H1 (cell line): Measurements from ENCODE around the gene TOMM22. TPM values are rescaled to one million over a fixed set of nuclear protein-coding genes. Genes with fewer than 3 reads are reported as not detected.

Source experiments
- CTCF ChIA-PET: fragments of 300-600 bp; sonication (Branson Sonifier 250); formaldehyde crosslinking; loops from one replicate; lab custom pipeline; 2021; ENCODE audit not compliant: partially characterized antibody; lab: Charles Lee
- POLR2A ChIA-PET: fragments of 300-600 bp; sonication (Branson Sonifier 250); formaldehyde crosslinking; loops from one replicate; lab custom pipeline; 2021; ENCODE audit warnings: inconsistent platforms; ENCODE audit not compliant: partially characterized antibody; lab: Charles Lee
- DNase-seq, 2 experiments: peaks; one replicate each; pipeline versions ENCODE4 v3.0.0 to v3.0.0-alpha.2; 2010 to 2022; ENCODE audit warnings: low spot score in 2 of 2, low read depth in 1 of 2, mixed read lengths in 1 of 2
- FAIRE-seq: peaks from 2 replicates; lab custom pipeline; 2011; peaks lifted over from hg19 to GRCh38; lab: Jason Lieb, UNC
- H2AFZ ChIP-seq: 2 replicates; pipeline ENCODE4 v1.8.1; 2012; ENCODE audit warnings: low read length, inconsistent platforms
- H2AK5ac ChIP-seq: 2 replicates; pipeline ENCODE4 v1.6.1; 2013; ENCODE audit warnings: low read depth, low read length
- H2BK120ac ChIP-seq: replicated peaks from 2 replicates; pipeline ENCODE3; 2013; ENCODE audit warnings: low read depth, low read length, inconsistent platforms
- H2BK12ac ChIP-seq: 2 replicates; pipeline ENCODE4 v1.6.1; 2013; ENCODE audit warnings: low read depth, low read length
- H2BK15ac ChIP-seq: 2 replicates; pipeline ENCODE4 v1.6.1; 2013; ENCODE audit warnings: low read length
- H2BK20ac ChIP-seq: 2 replicates; pipeline ENCODE4 v1.6.1; 2013; ENCODE audit warnings: low read length
- H2BK5ac ChIP-seq: 2 replicates; pipeline ENCODE4 v1.6.1; 2013; ENCODE audit warnings: low read depth, low read length
- H3K14ac ChIP-seq: 2 replicates; pipeline ENCODE4 v1.6.1; 2013; ENCODE audit warnings: inconsistent platforms; ENCODE audit not compliant: insufficient read length
- H3K18ac ChIP-seq: 2 replicates; pipeline ENCODE4 v1.6.1; 2013; ENCODE audit warnings: low read length; ENCODE audit errors: extremely low read depth
- H3K23ac ChIP-seq: 2 replicates; pipeline ENCODE4 v1.6.1; 2013; ENCODE audit warnings: inconsistent platforms; ENCODE audit not compliant: insufficient read length
- H3K23me2 ChIP-seq: 2 replicates; pipeline ENCODE4 v1.6.1; 2013; ENCODE audit warnings: low read depth, low read length
- H3K27ac ChIP-seq: 2 replicates; pipeline ENCODE4 v1.6.1; 2011; ENCODE audit warnings: low read depth, low read length, inconsistent platforms
- H3K27me3 ChIP-seq, 4 experiments: replicated peaks in 1 of 4; 1 replicate in 1 of 4; 2 replicates in 3 of 4; pipeline versions ENCODE4 v1.6.1 to v1.8.1; 2011 to 2013; ENCODE audit warnings: low read length in 3 of 4, mild to moderate bottlenecking in 3 of 4, inconsistent platforms in 2 of 4, mixed read lengths in 2 of 4, moderate library complexity in 1 of 4; ENCODE audit not compliant: control insufficient read depth in 3 of 4, insufficient read depth in 3 of 4; ENCODE audit errors: extremely low read depth in 1 of 4
- H3K36me3 ChIP-seq, 4 experiments: 2 replicates each; pipeline versions ENCODE4 v1.6.1 to v1.8.1; 2011 to 2013; ENCODE audit warnings: mild to moderate bottlenecking in 4 of 4, low read length in 3 of 4, moderate library complexity in 2 of 4, control low read depth in 1 of 4, inconsistent platforms in 1 of 4; ENCODE audit not compliant: insufficient read depth in 4 of 4, control insufficient read depth in 2 of 4
- H3K4ac ChIP-seq: replicated peaks from 2 replicates; pipeline ENCODE3; 2013; ENCODE audit warnings: low read length, low read depth, mixed read lengths, inconsistent platforms; ENCODE audit not compliant: insufficient read length
- H3K4me1 ChIP-seq, 4 experiments: replicated peaks in 1 of 4; 1 replicate in 1 of 4; 2 replicates in 3 of 4; pipeline versions ENCODE4 v1.6.1 to v1.8.1; 2011 to 2013; ENCODE audit warnings: low read length in 3 of 4, inconsistent platforms in 2 of 4, mixed read lengths in 1 of 4; ENCODE audit not compliant: insufficient read depth in 4 of 4, control insufficient read depth in 3 of 4
- H3K4me2 ChIP-seq, 2 experiments: 2 replicates each; pipeline versions ENCODE4 v1.6.1 to v1.8.1; 2011 to 2013; ENCODE audit warnings: low read depth in 2 of 2, low read length in 2 of 2, control low read depth in 1 of 2, inconsistent platforms in 1 of 2, mild to moderate bottlenecking in 1 of 2; ENCODE audit not compliant: insufficient read depth in 1 of 2
- H3K4me3 ChIP-seq, 4 experiments: fragments of 200-600, 300-600 bp in 1 of 4; sonication (generic), shearing (Covaris generic), sonication (Bioruptor Twin) in 1 of 4; 2 replicates each; pipeline versions ENCODE4 v1.5.1 to v1.8.1; 2011 to 2016; ENCODE audit warnings: low read length in 4 of 4, low read depth in 3 of 4, control low read depth in 2 of 4, inconsistent platforms in 2 of 4, mild to moderate bottlenecking in 2 of 4, mixed read lengths in 1 of 4, moderate library complexity in 1 of 4; ENCODE audit not compliant: insufficient read depth in 2 of 4; ENCODE audit errors: extremely low read depth in 1 of 4
- H3K56ac ChIP-seq: replicated peaks from 2 replicates; pipeline ENCODE3; 2013; ENCODE audit warnings: low read depth, mild to moderate bottlenecking, mixed read lengths, low read length, inconsistent platforms; ENCODE audit not compliant: insufficient read length
- H3K79me1 ChIP-seq: 2 replicates; pipeline ENCODE4 v1.6.1; 2013; ENCODE audit warnings: low read depth, low read length, control low read depth
- H3K79me2 ChIP-seq, 2 experiments: 2 replicates each; pipeline versions ENCODE4 v1.6.1 to v1.8.1; 2012 to 2013; ENCODE audit warnings: low read length in 2 of 2, mild to moderate bottlenecking in 2 of 2, inconsistent platforms in 1 of 2; ENCODE audit not compliant: insufficient read depth in 2 of 2, control insufficient read depth in 1 of 2
- H3K9ac ChIP-seq, 4 experiments: replicated peaks in 1 of 4; 1 replicate in 1 of 4; 2 replicates in 3 of 4; pipeline versions ENCODE4 v1.6.1 to v1.8.1; 2011 to 2013; ENCODE audit warnings: low read depth in 3 of 4, low read length in 3 of 4, control low read depth in 2 of 4, mild to moderate bottlenecking in 2 of 4, moderate library complexity in 2 of 4, inconsistent platforms in 1 of 4; ENCODE audit errors: extremely low read depth in 1 of 4
- H3K9me3 ChIP-seq, 2 experiments: 2 replicates each; pipeline versions ENCODE4 v1.6.1 to v1.8.1; 2012 to 2013; ENCODE audit warnings: mild to moderate bottlenecking in 2 of 2, moderate library complexity in 2 of 2, control low read depth in 1 of 2, inconsistent platforms in 1 of 2, low read depth in 1 of 2, low read length in 1 of 2, mixed read lengths in 1 of 2; ENCODE audit not compliant: insufficient read depth in 2 of 2
- H4K20me1 ChIP-seq, 2 experiments: replicated peaks in 1 of 2; 2 replicates each; pipeline versions ENCODE3 to v1.8.1; 2011 to 2013; ENCODE audit warnings: inconsistent platforms in 2 of 2, low read length in 2 of 2, mild to moderate bottlenecking in 1 of 2; ENCODE audit not compliant: insufficient read depth in 2 of 2, control insufficient read depth in 1 of 2
- H4K5ac ChIP-seq: 2 replicates; pipeline ENCODE4 v1.6.1; 2013; ENCODE audit warnings: low read length, low read depth, mixed read lengths, inconsistent platforms; ENCODE audit not compliant: insufficient read length
- H4K8ac ChIP-seq: 2 replicates; pipeline ENCODE4 v1.8.0; 2013; ENCODE audit warnings: mild to moderate bottlenecking, moderate library complexity, low read length, inconsistent platforms; ENCODE audit not compliant: insufficient read depth; ENCODE audit errors: extremely low read depth
- H4K91ac ChIP-seq: replicated peaks from 2 replicates; pipeline ENCODE3; 2013; ENCODE audit warnings: low read length, mixed read lengths, inconsistent platforms; ENCODE audit not compliant: insufficient read length
- BCL11A ChIP-seq, 2 experiments: IDR thresholded peaks; one replicate each; pipeline ENCODE4 v1.6.1; 2011; ENCODE audit warnings: low read depth in 2 of 2, low read length in 2 of 2, mild to moderate bottlenecking in 2 of 2
- CTBP2 ChIP-seq: IDR thresholded peaks from 2 replicates; pipeline ENCODE4 v1.7.0; 2011; ENCODE audit warnings: borderline replicate concordance, mild to moderate bottlenecking, moderate library complexity, mixed read lengths, low read length; ENCODE audit not compliant: insufficient read depth, insufficient read length
- HDAC2 ChIP-seq, 2 experiments: fragments of 300-600 bp in 1 of 2; sonication (generic) in 1 of 2; IDR thresholded peaks; 2 replicates each; pipeline ENCODE4 v1.6.1; 2011 to 2012; ENCODE audit warnings: low read depth in 2 of 2, low read length in 2 of 2, mild to moderate bottlenecking in 2 of 2, moderate library complexity in 2 of 2, borderline replicate concordance in 1 of 2, inconsistent platforms in 1 of 2
- JUN ChIP-seq: IDR thresholded peaks from 2 replicates; pipeline ENCODE4 v1.6.1; 2011; ENCODE audit warnings: low read depth, mild to moderate bottlenecking, improper control_type of control experiment, low read length
- KDM1A ChIP-seq: fragments of 200-600, 300-600 bp; sonication (generic); IDR thresholded peaks from 2 replicates; pipeline ENCODE4 v1.7.1; 2016; ENCODE audit warnings: mild to moderate bottlenecking, low read length, borderline replicate concordance
- SIX5 ChIP-seq: IDR thresholded peaks from 2 replicates; pipeline ENCODE4 v1.6.1; 2011; ENCODE audit warnings: mild to moderate bottlenecking, low read depth, low read length
- TCF12 ChIP-seq: IDR thresholded peaks from 2 replicates; pipeline ENCODE4 v1.6.1; 2011; ENCODE audit warnings: low read depth, mild to moderate bottlenecking, low read length
- WGBS, 2 experiments: shearing (Covaris generic) in 1 of 2; methylation state at CpG; one replicate each; pipeline versions ENCODE4 v1.1.6 to v1.1.7; 2013 to 2015; ENCODE audit warnings: low lambda C conversion rate in 2 of 2, mixed read lengths in 2 of 2, inconsistent platforms in 1 of 2, low coverage in 1 of 2, missing lambda C conversion rate in 1 of 2; ENCODE audit not compliant: insufficient replicate concordance in 2 of 2, insufficient coverage in 1 of 2, insufficient read length in 1 of 2; ENCODE audit errors: extremely low coverage in 1 of 2, missing lambda C conversion rate in 1 of 2; 5-methylcytosine and 5-hydroxymethylcytosine counted together
- polyA plus RNA-seq, 7 experiments: library from polyadenylated mRNA; depleted of rRNA in 3 of 7; stranded (reverse) in 5 of 7; unstranded in 2 of 7; fragments of >200 nt in 5 of 7; fragments of 200-250 nt in 2 of 7; gene quantifications; 1 replicate in 5 of 7; 2 replicates in 1 of 7; 4 replicates in 1 of 7; pipeline versions ENCODE4 v1.2.1 to v1.2.3, GENCODE V29; 2011 to 2013; ENCODE audit warnings: missing spikeins in 2 of 7, mixed read lengths in 2 of 7
- total RNA-seq: library from RNA; stranded (reverse); fragmentation: NEBNext Ultra II Directional; extraction: Animal tissue kit (Norgen Biotek cat#: 25700); gene quantifications from 2 replicates; pipeline ENCODE4 v1.2.1, GENCODE V29; 2021

Gene TOMM22
- total and polyA plus RNA-seq, 2 of the 8 experiments (the other 6 are each of a cell fraction or from before 2014, with no cell fraction given) = 84.0 to 125 TPM

GRCh38 chr22:38719196-38719595, 37.4 kb downstream of the TOMM22 start:
- Histone ChIP-seq H3K36me3 (peaks cover 5 to 65% (median 36%) of the 10 kb centered on the region in 4 experiments; a peak in 6 of 8 replicates), H2BK12ac (no peak overlapping the region), H3K14ac (no peak overlapping the region), H2BK20ac (no peak overlapping the region), H3K18ac (no peak overlapping the region), H3K56ac (no peak overlapping the region), H3K79me1 (peaks cover 10% of the 10 kb centered on the region), H3K9me3 (no peaks in the 10 kb centered on the region), H2AK5ac (no peak overlapping the region), H3K4ac (no peak overlapping the region), H4K8ac (no peak overlapping the region), H3K4me3 (no peak overlapping the region), H2BK120ac (no peak overlapping the region), H3K9ac (no peak overlapping the region), H4K91ac (no peak overlapping the region), H4K20me1 (peaks cover 5 to 18% of the 10 kb centered on the region in 2 experiments), H3K23me2 (no peaks in the 10 kb centered on the region), H2BK5ac (no peak overlapping the region), H2AFZ (no peak overlapping the region), H3K27ac (no peak overlapping the region), H2BK15ac (no peak overlapping the region), H3K27me3 (no peaks in the 10 kb centered on the region), H4K5ac (no peak overlapping the region), H3K79me2 (peaks cover 0 to 18% of the 10 kb centered on the region in 2 experiments; a peak in 3 of 4 replicates), H3K4me2 (no peak overlapping the region), H3K4me1 (no peaks in the 10 kb centered on the region; a peak in 2 of 7 replicates), H3K23ac (no peak overlapping the region)
- ChIA-PET POLR2A (interaction anchor here (5.1 kb wide), 1 partner anchor 13 kb away, joined by 39 read pairs; the partner anchor contains the start of gene GTPBP1), CTCF (interaction anchor here (0.7 to 10.8 kb wide), 5 partner anchors 9 to 240 kb away, joined by 3 to 116 read pairs (median 3); no protein-coding TSS in a partner anchor)
- no peak for DNase-seq
- TF ChIP-seq BCL11A (IDR thresholded peaks at IDR 0.05; ENCODE audit: low read depth in 2 of 2, low read length in 2 of 2) = no peak
- no peak for TF ChIP-seq CTBP2
- no peak for TF ChIP-seq KDM1A
- TF ChIP-seq HDAC2 (IDR thresholded peaks at IDR 0.05; ENCODE audit: borderline replicate concordance in 1 of 2, low read depth in 2 of 2, low read length in 2 of 2) = no peak
- TF ChIP-seq TCF12 = no peak
- TF ChIP-seq JUN = no peak
- no peak for TF ChIP-seq SIX5
- 83% methylated on average over 6 of the region's 6 CpGs; no CpG with 5 or more reads in 1 of the 2 experiments for WGBS, 2 experiments
- no peak for FAIRE-seq
